ENCODE results near the gene GFPT2. TPM values are rescaled to one million over a fixed set of nuclear protein-coding genes. Genes with fewer than 3 reads are reported as not detected.

Gene GFPT2
- total and polyA plus RNA-seq, 9 of the 15 experiments (the other 6 are each of a cell fraction or from before 2014, with no cell fraction given) = 0.07 to 0.14 (median 0.08) TPM; not detected in 6

DNA sequence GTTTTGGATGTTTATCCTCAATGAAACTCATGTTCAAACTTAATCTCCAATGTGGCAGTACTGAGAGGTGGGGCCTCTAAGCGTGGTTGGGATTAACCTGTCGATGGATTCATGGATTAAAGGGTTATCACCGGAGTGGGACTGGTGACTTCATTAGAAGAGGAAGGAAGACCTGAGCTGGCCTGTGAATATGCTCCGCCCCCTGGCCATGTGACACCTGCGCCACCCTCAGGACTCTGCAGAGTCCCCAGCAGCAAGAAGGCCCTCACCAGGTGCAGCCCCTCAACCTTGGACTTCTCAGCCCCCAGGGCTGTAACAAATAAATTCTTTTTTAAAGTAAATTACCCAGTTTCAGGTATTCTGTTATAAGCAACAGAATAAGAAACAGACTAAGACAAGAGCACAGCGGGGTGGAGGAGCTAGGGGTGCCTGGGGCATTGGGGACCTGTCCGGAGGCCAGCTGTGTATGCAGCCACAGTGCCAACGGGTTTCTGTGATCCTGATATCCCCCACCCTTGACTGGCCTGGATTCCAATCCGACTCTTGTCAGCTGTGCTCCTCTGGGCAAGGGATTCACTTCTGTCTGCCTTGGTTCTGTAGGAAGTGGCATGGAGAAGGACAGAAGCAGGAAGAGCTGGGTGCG, 58.1 kb downstream of the GFPT2 start:
- H3K79me2 ChIP-seq (ENCODE audit: control insufficient read depth, insufficient read depth, low read length) = peaks cover 19% of the 10 kb centered on the region
- no peaks in the 10 kb centered on the region; the same call in 2 of the 3 replicates for H3K36me3 ChIP-seq (ENCODE audit: control insufficient read depth, insufficient read depth, low read length)
- no peak overlapping the region for H3K4me3 ChIP-seq
- in situ Hi-C loops (cut with MboI) (no loop called here), intact Hi-C loops (cut with micrococcal nuclease) (loop anchor here (10.0 kb wide), 1 partner anchor 90 kb away; the partner anchor contains the start of gene RASGEF1C)
- H3K9me1 ChIP-seq (ENCODE audit: control insufficient read depth, insufficient read depth, low read length) = no peaks in the 10 kb centered on the region
- H3K4me1 ChIP-seq (replicated peaks in 1 of 2; ENCODE audit: control insufficient read depth in 2 of 2, insufficient read depth in 2 of 2, low read length in 2 of 2) = peaks cover 11 to 29% of the 10 kb centered on the region in 2 experiments; a peak in 4 of 5 replicates
- H3K27me3 ChIP-seq (ENCODE audit: control insufficient read depth in 2 of 2, insufficient read depth in 2 of 2, low read length in 2 of 2) = no peaks in the 10 kb centered on the region
- peaks cover 13% of the 10 kb centered on the region for H4K20me1 ChIP-seq (replicated peaks; ENCODE audit: control insufficient read depth, insufficient read depth, low read length)
- FAIRE-seq = no peak
- ChIA-PET CTCF (ENCODE audit: low intra/inter-chr PET ratio) (no interaction called here), POLR2A (interaction anchor here (0.5 to 1.5 kb wide), 5 partner anchors 9 to 155 kb away, joined by 3 to 5 read pairs (median 3); no protein-coding TSS in a partner anchor)
- 59% methylated on average over 10 of the region's 10 CpGs for WGBS (ENCODE audit: insufficient coverage, low coverage, missing lambda C conversion rate)
- H2AFZ ChIP-seq (ENCODE audit: low read depth, low read length) = no peak overlapping the region
- DNase-seq (ENCODE audit: extremely low read depth in 1 of 4, low spot score in 3 of 4) = peak in 1 of 4 experiments; percentile 32
- no peak overlapping the region for H3K27ac ChIP-seq (ENCODE audit: extremely low read depth, low read depth, low read length)
- H3K9me3 ChIP-seq (replicated peaks; ENCODE audit: control insufficient read depth, insufficient read depth, low read depth, low read length) = no peaks in the 10 kb centered on the region
- no peak for ATAC-seq
- no TSS peak for BruUV-seq (replicated peaks)
- TF ChIP-seq NFE2L1 (tag; IDR thresholded peaks at IDR 0.05; ENCODE audit: borderline replicate concordance, low read depth) (no peak), SAFB (IDR thresholded peaks at IDR 0.05; ENCODE audit: borderline replicate concordance, low read depth, low read length) (no peak), RAD51 (IDR thresholded peaks at IDR 0.05; ENCODE audit: borderline replicate concordance, low read depth) (peak; percentile 27; the same call in 1 of the 2 replicates)
- TF ChIP-seq, protein P1, sequence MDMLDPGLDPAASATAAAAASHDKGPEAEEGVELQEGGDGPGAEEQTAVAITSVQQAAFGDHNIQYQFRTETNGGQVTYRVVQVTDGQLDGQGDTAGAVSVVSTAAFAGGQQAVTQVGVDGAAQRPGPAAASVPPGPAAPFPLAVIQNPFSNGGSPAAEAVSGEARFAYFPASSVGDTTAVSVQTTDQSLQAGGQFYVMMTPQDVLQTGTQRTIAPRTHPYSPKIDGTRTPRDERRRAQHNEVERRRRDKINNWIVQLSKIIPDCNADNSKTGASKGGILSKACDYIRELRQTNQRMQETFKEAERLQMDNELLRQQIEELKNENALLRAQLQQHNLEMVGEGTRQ (CRISPR knock-in tag; IDR thresholded peaks at IDR 0.05) = peak; percentile 41
- 0 out of 4 replicates have a peak overlapping the region, but pooled peaks of 1 of the 2 experiments have one; percentile 59 for H3K9ac ChIP-seq (ENCODE audit: insufficient read depth in 1 of 2, low read depth in 2 of 2, low read length in 2 of 2)
- H3K4me2 ChIP-seq (ENCODE audit: insufficient read depth, low read length) = no peak overlapping the region

Data from K562 (cell line).